ENCODE measurements around the gene ERGIC1.
A peak's percentile ranks its signal among the peaks of the same experiment; 100 is the strongest.

ERGIC1 gene

DNA sequence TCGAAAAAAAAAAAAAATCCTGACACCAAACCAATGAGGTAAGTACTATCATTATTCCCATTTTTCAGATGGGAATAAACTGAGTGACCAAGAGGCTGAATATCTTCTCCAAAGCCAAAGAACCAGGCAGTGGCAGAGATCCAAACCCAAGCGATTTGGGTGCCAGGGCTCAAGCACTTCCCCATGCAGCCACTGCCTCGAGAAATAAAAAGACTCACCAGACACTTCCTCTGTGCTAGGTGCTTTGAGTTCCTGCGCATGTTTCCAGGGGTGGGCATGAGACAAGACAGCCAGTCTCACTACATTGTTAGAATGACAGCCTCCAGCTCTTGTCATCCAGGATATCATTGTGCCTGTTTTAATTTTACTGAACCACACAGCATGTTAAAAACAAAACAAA, 122.9 kb downstream of the ERGIC1 start:
- DNase-seq (ENCODE audit: low read depth) = no peak

DNA sequence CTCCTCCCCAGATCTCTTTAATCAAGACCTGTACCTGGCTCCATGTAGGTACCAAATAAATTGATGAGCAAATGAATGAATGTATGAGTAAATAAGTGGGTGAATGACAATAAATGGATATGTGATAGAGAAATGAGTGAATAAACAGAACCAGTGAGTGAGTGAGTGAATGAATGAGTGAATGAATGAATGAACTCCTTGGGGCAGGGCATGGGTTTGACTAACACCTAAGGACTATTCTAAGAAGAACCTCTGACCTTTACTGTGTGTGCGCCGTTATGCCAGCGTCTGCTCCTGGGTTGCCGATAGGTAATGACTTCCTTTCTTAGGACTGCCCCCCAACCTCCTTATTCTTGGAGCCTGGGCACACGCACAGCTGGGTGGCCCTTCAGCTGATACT, 123.4 kb downstream of the ERGIC1 start:
- DNase-seq (ENCODE audit: low read depth) = no peak
- TF ChIP-seq, protein P1, sequence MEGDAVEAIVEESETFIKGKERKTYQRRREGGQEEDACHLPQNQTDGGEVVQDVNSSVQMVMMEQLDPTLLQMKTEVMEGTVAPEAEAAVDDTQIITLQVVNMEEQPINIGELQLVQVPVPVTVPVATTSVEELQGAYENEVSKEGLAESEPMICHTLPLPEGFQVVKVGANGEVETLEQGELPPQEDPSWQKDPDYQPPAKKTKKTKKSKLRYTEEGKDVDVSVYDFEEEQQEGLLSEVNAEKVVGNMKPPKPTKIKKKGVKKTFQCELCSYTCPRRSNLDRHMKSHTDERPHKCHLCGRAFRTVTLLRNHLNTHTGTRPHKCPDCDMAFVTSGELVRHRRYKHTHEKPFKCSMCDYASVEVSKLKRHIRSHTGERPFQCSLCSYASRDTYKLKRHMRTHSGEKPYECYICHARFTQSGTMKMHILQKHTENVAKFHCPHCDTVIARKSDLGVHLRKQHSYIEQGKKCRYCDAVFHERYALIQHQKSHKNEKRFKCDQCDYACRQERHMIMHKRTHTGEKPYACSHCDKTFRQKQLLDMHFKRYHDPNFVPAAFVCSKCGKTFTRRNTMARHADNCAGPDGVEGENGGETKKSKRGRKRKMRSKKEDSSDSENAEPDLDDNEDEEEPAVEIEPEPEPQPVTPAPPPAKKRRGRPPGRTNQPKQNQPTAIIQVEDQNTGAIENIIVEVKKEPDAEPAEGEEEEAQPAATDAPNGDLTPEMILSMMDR (conservative IDR thresholded peaks at IDR 0.05; ENCODE audit: control insufficient read depth, insufficient read depth, low read depth, low read length) = no peak
- H3K4me3 ChIP-seq (ENCODE audit: control insufficient read depth, low read depth, low read length) = no peak overlapping the region

More for the DNA sequence above, 122.9 kb downstream of the ERGIC1 start:
- TF ChIP-seq, protein P1 (conservative IDR thresholded peaks at IDR 0.05; ENCODE audit: control insufficient read depth, insufficient read depth, low read depth, low read length) = no peak
- H3K4me3 ChIP-seq (ENCODE audit: control insufficient read depth, low read depth, low read length) = no peak overlapping the region

GRCh38 chr5:172958331-172959046, 124.4 kb downstream of the ERGIC1 start:
- DNase-seq (ENCODE audit: low read depth) = peak; percentile 53
- TF ChIP-seq, protein P1 (conservative IDR thresholded peaks at IDR 0.05; ENCODE audit: control insufficient read depth, insufficient read depth, low read depth, low read length) = no peak
- H3K4me3 ChIP-seq (ENCODE audit: control insufficient read depth, low read depth, low read length) = peak overlapping the region; percentile 57

DNA sequence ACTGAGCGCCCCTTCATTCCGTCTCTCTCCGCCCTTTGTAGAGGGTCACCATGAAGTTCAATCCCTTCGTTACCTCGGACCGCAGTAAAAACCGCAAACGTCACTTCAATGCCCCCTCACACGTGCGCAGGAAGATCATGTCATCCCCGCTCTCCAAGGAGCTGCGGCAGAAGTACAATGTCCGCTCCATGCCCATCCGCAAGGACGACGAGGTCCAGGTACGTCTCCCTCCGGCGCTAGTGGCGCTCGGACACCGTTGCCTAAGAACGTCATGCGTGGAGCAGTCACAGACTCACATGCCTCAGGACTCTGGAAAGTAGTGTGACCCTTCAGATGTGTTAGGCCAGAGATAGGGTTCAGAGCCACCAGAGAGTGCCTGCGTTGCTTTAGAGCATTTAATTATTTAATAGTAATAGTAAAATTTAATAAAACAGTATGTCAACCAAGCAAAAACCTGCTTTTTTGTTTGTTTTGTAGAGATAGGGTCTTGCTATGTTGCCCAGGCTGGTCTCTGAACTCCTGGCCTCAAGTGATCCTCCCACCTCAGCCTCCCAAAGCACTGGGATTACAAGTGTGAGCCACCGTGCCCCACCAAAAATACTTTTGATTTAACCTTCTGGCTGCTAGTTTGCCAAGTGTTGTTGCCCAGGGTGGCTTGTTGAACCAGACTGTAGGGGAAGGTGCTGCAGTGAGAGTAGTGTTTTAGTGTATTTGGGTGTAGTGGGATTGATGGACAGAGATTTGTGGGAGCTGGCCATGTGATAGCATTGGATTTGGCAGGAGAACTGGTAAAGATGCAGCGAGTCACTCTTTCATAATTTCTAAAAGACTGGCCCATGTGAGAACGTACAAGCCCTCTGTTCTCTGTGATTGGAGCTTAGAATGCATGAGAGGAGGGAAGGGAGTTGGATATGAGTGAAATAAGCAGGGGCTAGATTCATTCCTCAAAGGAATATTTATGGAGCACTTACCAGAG, 126.1 kb downstream of the ERGIC1 start:
- TF ChIP-seq, protein P1 (conservative IDR thresholded peaks at IDR 0.05; ENCODE audit: control insufficient read depth, insufficient read depth, low read depth, low read length) = no peak
- H3K4me3 ChIP-seq (ENCODE audit: control insufficient read depth, low read depth, low read length) = peak overlapping the region; percentile 90
- no peak for DNase-seq (ENCODE audit: low read depth)

- TF ChIP-seq, protein P1 (conservative IDR thresholded peaks at IDR 0.05; ENCODE audit: control insufficient read depth, insufficient read depth, low read depth, low read length) = no peak
- no peak for DNase-seq (ENCODE audit: low read depth)
- no peak overlapping the region for H3K4me3 ChIP-seq (ENCODE audit: control insufficient read depth, low read depth, low read length)
Observed at GRCh38 chr5:172969921-172970320, 135.9 kb downstream of the ERGIC1 start.

- TF ChIP-seq, protein P1 (conservative IDR thresholded peaks at IDR 0.05; ENCODE audit: control insufficient read depth, insufficient read depth, low read depth, low read length) = no peak
- no peak overlapping the region for H3K4me3 ChIP-seq (ENCODE audit: control insufficient read depth, low read depth, low read length)
- no peak for DNase-seq (ENCODE audit: low read depth)
Observed at GRCh38 chr5:172971482-172971881, 137.4 kb downstream of the ERGIC1 start.
